Upper lobe of left lung (tissue), 4 donors: ENCODE results near the gene CERS6.
"Not testable (repeated sequence)": the region's sequence is repeated elsewhere in the genome, so short reads cannot be mapped to it uniquely, and the experiment has no call there.

ENCODE experiments used
- EP300 ChIP-seq, 4 donors: sonication (generic); formaldehyde crosslinking; IDR thresholded peaks; one replicate each; pipeline ENCODE4 v1.5.1; 2017; ENCODE audit warnings: antibody characterized with exemption in 4 of 4, control low read depth in 2 of 4
- POLR2A ChIP-seq, 4 donors: fragments of 450-650 bp; IDR thresholded peaks; one replicate each; pipeline ENCODE4 v1.5.1; 2016 to 2017; ENCODE audit warnings: antibody characterized with exemption in 4 of 4, mild to moderate bottlenecking in 2 of 4
- POLR2AphosphoS5 ChIP-seq, 2 donors: sonication (generic); formaldehyde crosslinking; IDR thresholded peaks; one replicate each; pipeline ENCODE4 v1.5.1; 2017; ENCODE audit warnings: antibody characterized with exemption in 2 of 2
- TF ChIP-seq, protein P1 (sequence below), 6 experiments: fragments of 450-650 bp in 4 of 6; fragments of 200-600 bp in 2 of 6; sonication (generic) in 2 of 6; IDR thresholded peaks; one replicate each; pipeline ENCODE4 v1.5.1; 2016 to 2019; ENCODE audit warnings: antibody characterized with exemption in 6 of 6

DNA sequence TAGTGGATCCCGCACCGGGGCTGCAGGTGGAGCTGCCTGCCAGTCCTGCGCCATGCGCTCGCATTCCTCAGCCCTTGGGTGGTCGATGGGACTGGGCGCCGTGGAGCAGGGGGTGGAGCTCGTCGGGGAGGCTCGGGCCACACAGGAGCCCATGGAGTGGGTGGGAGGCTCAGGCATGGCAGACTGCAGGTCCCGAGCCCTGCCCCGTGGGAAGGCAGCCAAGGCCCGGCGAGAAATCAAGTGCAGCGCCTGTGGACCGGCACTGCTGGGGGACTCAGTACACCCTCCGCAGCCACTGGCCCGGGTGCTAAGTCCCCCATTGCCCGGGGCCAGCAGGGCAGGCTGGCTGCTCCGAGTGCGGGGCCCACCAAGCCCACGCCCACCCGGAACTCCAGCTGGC, 201.3 kb downstream of the CERS6 start:
- TF ChIP-seq, protein P1, sequence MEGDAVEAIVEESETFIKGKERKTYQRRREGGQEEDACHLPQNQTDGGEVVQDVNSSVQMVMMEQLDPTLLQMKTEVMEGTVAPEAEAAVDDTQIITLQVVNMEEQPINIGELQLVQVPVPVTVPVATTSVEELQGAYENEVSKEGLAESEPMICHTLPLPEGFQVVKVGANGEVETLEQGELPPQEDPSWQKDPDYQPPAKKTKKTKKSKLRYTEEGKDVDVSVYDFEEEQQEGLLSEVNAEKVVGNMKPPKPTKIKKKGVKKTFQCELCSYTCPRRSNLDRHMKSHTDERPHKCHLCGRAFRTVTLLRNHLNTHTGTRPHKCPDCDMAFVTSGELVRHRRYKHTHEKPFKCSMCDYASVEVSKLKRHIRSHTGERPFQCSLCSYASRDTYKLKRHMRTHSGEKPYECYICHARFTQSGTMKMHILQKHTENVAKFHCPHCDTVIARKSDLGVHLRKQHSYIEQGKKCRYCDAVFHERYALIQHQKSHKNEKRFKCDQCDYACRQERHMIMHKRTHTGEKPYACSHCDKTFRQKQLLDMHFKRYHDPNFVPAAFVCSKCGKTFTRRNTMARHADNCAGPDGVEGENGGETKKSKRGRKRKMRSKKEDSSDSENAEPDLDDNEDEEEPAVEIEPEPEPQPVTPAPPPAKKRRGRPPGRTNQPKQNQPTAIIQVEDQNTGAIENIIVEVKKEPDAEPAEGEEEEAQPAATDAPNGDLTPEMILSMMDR (IDR thresholded peaks at IDR 0.05): not testable (repeated sequence)
- TF ChIP-seq POLR2AphosphoS5, POLR2A, EP300 (IDR thresholded peaks at IDR 0.05): not testable (repeated sequence)
